SK-N-SH treated with all-trans-retinoic acid at 6 μM for 48 hours (cell line): ENCODE data around the gene SEC23A.

ENCODE experiments used
- ARNTL ChIP-seq: fragments of 450-650 bp; formaldehyde crosslinking; IDR thresholded peaks from 2 replicates; pipeline ENCODE4 v1.5.0; 2020; ENCODE audit warnings: low read depth, mild to moderate bottlenecking, moderate library complexity, borderline replicate concordance
- CREB5 ChIP-seq: fragments of 250-450 bp; sonication (Bioruptor Pico); IDR thresholded peaks from 2 replicates; pipeline ENCODE4 v1.5.1; 2020; ENCODE audit warnings: low read depth, mild to moderate bottlenecking, moderate library complexity
- CSDC2 ChIP-seq: fragments of 250-450 bp; sonication (Bioruptor Pico); IDR thresholded peaks from 2 replicates; pipeline ENCODE4 v1.5.0; 2020; ENCODE audit warnings: mild to moderate bottlenecking, moderate library complexity
- ISL1 ChIP-seq: fragments of 250-450 bp; sonication (Bioruptor Pico); IDR thresholded peaks from 2 replicates; pipeline ENCODE4 v2.1.2; 2022; ENCODE audit warnings: mild to moderate bottlenecking, moderate library complexity
- OSR1 ChIP-seq: fragments of 250-450 bp; sonication (Bioruptor Pico); IDR thresholded peaks from 2 replicates; pipeline ENCODE4 v1.8.0; 2022; ENCODE audit warnings: moderate library complexity, mild to moderate bottlenecking, inconsistent platforms
- PATZ1 ChIP-seq: fragments of 250-450 bp; sonication (Bioruptor Pico); IDR thresholded peaks from 2 replicates; pipeline ENCODE4 v1.8.0; 2020; ENCODE audit warnings: mild to moderate bottlenecking, moderate library complexity, borderline replicate concordance
- RARB ChIP-seq: fragments of 250-450 bp; sonication (Bioruptor Pico); IDR thresholded peaks from 2 replicates; pipeline ENCODE4 v1.8.0; 2021; ENCODE audit warnings: mild to moderate bottlenecking, moderate library complexity
- TCF4 ChIP-seq: fragments of 250-450 bp; sonication (Bioruptor Pico); IDR thresholded peaks from 2 replicates; pipeline ENCODE4 v1.8.0; 2021; ENCODE audit warnings: mild to moderate bottlenecking, moderate library complexity, borderline replicate concordance
- TSHZ2 ChIP-seq: fragments of 250-450 bp; sonication (Bioruptor Pico); IDR thresholded peaks from 2 replicates; pipeline ENCODE4 v1.5.0; 2020; ENCODE audit warnings: mild to moderate bottlenecking, moderate library complexity
- ZFP3 ChIP-seq: fragments of 250-450 bp; sonication (Bioruptor Pico); IDR thresholded peaks from 2 replicates; pipeline ENCODE4 v1.5.0; 2020; ENCODE audit warnings: mild to moderate bottlenecking, moderate library complexity
- ZNF70 ChIP-seq: fragments of 450-650 bp; formaldehyde crosslinking; IDR thresholded peaks from 2 replicates; pipeline ENCODE4 v1.5.0; 2020; ENCODE audit warnings: mild to moderate bottlenecking, moderate library complexity

DNA sequence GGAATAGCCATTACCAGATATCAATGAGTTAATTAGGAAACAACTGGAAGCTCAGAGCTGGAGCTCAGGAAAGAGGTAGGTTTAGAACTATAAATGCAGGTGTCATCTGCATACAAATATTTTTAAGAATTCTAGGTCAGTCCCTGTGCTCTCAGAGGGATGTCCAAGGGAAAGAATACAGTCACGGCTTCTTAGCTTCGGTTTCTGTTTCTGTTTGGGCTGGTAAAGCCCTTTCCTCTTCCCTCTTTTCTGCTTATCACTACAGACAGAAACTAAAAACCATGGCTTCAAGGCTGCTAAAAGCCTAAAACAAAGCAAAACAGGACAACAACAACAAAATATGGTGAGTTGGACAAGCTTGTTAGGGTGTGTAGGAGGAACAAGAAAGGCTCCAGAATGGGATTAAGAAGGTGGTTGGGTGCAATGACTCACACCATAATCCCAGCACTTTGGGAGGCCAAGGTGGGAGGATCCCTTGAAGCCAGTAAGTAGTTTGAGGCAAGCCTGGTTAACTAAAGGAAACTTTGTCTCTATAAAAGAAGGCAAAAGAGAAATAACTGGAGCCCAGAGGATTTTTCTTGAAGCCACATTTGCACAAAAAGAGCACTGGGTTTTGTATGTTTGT is 113.0 kb downstream of the SEC23A start:
- TF ChIP-seq RARB (CRISPR knock-in tag) (no peak), PATZ1 (CRISPR knock-in tag) (no peak), ISL1 (CRISPR knock-in tag) (no peak), ZNF70 (CRISPR knock-in tag) (no peak), OSR1 (CRISPR knock-in tag) (no peak), CREB5 (CRISPR knock-in tag) (no peak), CSDC2 (CRISPR knock-in tag) (no peak), ZFP3 (no peak), ARNTL (no peak), TSHZ2 (CRISPR knock-in tag) (no peak), TCF4 (CRISPR knock-in tag) (no peak)
